GM19035 (cell line): ENCODE measurements around the gene GATA2.
A peak's percentile ranks its signal among the peaks of the same experiment; 100 is the strongest.

Source experiments
- ATAC-seq: cut with Tn5 transposase; IDR thresholded peaks from one replicate; pipeline ENCODE4 v1.9.1; 2021; ENCODE audit not compliant: unreplicated experiment

Gene GATA2

GRCh38 chr3:128458746-128459460 is 34.1 kb downstream of the GATA2 start:
- ATAC-seq = no peak

- no peak for ATAC-seq
These were observed 35.1 kb downstream of the GATA2 start for GRCh38 chr3:128457937-128458336.

DNA sequence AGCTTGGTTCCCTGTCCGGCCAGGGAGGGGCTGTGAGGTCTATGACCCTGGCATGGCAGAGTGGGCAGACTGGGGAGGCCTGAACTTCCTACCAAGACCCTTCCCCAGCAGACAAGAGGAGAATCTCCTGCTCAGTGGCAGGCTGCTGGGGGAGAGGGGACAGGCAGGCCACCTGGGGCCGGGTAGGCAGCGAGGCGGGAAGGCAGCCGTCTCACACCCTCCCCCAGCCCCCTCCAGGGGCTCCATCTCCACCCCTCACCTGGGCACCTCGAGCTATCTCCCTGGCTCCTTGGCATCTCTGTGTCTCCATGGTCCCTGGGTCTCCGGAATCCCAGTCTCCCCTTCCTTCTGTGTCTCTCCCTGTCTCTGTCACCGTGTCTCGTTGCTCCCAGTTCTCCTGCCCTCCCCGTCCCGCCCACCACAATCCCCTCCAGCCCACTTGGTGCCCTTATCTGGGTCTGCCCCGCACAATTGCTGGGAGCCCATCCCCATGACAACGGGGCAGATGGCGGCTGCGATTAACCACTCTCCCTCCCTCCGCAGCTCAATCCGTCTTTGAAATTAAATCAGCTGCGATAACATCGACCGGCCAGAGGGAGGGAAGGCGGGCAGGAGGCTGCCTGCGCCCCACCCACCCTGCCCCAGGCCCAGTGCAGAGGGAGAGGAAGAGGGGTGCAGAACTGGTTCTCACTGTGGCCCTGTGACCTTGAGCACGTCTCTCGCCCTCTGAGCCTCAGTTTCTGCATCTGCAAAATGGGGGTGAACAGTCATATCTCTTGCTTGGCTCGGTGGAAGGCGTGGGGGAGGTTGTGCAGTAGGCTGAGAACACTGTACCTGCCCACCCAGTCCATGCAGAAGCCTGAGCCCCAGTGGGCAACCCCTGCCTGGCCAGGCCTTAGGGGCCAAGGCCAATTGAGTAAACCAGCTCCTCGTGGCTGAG is 36.0 kb downstream of the GATA2 start:
- no peak for ATAC-seq

DNA sequence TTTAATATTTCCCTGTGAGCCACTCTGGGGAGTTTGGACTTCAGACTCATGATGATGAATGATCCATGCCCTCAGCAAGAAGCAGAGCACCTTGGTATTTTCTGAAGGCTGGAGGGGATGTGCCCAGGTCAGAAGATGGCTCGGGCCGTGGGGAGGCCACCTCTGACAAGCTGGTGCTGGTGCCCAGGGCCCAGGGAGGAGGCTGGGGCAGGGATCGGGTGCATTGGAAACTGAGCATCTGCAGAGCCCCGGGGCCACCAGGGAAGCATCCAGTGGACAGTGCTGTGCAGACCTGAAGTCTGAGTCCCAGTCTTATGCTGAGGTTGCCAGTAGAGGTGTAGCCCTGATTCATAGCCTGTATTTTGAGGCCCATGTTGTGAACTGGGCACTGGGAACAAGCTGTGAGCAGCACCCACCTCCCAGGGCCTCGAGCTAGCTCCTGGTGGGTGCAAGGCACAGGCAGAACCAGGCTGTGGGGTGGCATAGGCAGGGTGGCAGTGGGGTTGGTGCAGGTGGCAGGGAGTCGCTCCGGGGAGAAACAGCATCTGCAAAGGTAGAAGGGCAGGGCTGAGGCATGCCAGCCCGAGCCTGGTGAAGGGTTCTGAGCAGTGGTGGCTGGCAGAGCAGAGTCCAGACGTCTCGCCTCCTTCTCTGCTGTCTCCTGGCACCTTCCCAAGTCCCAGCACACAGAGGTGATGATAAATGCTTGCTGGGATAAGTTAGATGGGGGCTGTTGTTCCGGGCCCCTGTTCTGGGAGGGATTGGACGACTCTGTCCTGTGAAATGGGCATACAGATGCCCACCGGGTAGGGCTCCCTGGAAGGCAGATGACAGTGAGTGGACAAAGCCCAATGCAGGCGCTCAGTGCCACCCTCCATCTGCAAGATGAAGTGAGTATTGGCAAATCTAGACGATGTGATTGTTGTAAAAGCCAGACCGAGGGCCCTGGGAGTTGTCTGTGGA is 36.9 kb downstream of the GATA2 start:
- no peak for ATAC-seq

DNA sequence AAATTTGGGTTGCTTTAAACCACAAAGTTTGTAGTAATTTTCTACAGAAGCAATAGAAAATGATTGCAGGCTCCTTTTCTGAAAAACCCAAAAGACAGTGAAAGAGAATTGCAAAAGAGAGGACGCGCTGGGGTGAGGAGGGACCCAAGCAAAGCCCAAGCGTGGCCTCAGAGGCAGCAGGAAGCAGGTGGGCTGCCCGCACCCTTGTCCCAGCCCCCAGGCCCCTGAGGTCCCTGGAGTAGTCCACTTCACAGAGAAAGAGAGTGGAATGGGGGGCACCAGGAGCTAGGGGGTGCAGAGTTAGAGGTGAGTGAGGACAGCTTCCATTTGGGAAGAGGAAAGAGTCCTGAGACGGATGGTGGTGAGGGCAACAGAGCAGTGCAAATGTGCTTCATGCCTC is 37.9 kb downstream of the GATA2 start:
- no peak for ATAC-seq

GRCh38 chr3:128454310-128454618 is 38.7 kb downstream of the GATA2 start:
- no peak for ATAC-seq

DNA sequence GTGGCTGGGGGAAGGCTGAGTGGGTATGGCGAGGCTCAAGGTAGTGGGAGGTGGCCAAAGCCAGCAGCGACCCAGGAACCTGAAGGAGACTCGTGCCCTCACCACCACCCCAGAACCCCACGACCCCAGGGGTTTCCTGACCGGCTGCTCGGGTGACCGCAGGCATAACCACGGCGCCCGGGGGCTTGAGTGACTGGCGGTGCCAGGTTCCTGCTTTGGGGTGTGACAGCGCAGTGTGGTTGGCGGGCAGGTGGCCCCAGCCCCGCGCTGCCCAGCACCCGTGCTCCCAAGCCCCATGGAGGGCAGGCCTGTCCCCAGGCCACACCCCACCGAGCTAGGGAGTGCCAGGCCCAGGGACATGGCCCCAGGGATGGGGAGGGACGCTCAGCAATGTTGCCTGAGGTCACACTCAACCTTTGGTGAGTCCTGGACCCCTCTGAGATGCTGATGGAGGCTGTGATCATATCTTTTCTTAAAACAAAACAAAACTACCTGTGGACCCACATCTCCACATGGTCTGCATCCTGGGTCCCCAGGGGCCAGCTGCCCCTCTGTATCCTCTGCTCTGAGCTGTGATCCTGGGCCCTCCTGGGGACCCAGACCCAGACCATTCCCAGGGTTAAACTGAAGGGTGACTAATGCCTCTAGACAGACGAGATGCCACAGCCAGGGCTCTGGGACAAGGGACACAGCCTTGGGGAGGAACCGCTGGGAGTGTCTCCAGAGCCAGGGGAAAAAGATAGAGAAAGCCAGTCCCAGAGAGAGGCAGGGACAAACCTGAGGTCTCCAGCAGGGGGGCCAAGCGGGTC is 39.3 kb downstream of the GATA2 start:
- no peak for ATAC-seq

GRCh38 chr3:128452678-128453275 is 40.2 kb downstream of the GATA2 start:
- no peak for ATAC-seq

GRCh38 chr3:128452120-128452519 is 40.9 kb downstream of the GATA2 start:
- no peak for ATAC-seq

DNA sequence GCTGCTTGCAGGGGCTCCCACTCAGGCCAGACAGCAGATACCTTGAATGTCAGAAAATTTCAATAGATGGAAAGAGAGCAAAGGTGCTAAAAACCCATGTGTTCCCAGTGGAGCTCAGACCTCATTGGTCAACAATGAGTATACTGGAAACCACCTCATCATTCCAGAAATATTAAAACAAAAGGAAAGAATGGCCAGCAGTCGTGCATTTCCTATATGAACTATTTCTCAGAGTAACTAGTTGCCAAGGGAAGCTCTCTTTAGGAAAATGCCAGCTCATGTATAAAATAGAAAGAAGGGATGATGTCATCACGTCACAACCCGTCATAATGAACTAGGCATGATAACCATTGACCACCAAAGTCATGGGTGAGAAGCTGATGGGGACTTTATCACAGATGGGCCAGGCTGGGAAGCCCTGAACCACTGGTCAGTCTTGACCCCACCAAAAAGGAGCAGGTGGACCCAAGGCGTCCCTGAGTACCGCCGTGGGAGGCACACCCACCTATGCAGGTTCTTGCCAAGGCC is 43.8 kb downstream of the GATA2 start:
- no peak for ATAC-seq

DNA sequence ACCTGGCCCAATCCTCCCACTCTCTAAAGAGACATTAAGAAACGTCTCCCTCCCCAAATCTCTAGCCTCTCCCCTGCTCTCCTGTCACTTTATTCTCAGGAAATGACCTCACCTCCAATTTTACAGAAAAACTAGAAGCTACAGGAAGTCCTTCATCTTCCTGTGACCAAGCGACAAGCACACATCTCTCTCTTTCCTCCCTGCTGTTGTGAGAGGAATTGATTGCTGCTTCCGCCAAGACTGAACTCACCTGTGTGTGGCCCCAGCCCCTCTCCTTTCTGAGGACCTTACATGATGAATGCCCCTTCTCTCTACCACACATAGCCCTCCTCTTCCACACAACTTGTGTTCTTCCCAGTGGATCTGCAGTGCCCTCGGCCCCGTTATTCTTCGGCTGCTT is 44.5 kb downstream of the GATA2 start:
- ATAC-seq = no peak

- peak; percentile 58 for ATAC-seq
These were observed 45.4 kb downstream of the GATA2 start for GRCh38 chr3:128447561-128448013.

DNA sequence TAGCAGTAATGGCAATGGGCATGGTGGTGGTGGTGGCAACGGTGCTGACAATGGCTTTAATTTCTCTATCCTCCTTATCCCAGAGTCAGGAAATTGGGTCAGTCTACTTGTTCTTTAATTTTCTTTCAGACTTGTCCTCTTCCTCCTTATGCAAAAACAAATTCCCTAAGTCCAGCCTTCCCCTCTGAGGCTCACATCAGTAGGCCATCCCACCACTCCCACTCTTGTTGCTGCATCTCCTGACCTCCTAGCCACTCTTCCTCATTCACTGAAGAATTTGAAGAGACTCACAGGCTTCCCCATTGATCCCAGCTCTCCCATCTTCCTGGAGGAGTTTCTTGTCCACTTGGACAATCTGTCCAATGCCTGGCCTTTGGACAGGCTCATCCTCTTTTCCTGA is 46.2 kb downstream of the GATA2 start:
- ATAC-seq = no peak

DNA sequence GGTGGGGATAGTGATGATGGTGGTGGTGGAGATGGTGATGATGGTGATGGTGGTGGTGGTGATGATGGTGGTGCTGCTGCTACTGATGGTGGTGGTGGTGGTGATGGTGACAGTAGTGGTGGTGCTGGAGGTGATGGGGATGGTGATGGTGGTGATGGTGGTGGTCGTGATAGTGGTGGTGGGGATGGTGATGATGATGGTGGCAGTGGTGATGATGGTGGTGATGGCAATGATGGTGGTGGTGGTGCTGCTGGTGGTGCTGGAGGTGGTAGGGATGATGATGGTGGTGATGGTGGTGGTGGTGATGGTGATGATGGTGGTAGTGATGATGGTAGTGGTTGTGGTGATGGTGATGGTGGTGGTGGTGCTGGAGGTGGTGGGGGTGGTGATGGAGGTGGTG is 47.6 kb downstream of the GATA2 start:
- no peak for ATAC-seq

- ATAC-seq = no peak
These were observed 49.2 kb downstream of the GATA2 start for GRCh38 chr3:128443771-128444170.

DNA sequence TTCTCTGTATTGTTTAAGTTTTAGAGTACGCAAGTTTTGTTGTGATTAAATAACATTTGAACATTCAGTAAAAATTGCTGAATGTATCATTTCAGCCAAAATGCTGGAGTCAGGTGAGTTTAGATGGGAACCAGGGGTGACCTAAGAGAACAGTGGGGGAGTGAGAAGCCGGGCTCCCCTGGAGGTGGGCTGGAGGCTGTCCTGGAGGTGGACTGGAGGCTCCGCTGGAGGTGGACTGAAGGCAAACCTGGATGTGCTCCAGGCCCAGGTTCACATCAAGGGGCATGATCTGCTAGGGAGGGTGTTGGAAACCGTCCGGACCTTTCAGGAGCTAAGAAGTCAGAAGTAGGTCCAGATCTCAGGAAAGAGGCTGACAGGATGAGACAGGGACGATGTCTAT is 50.1 kb downstream of the GATA2 start:
- no peak for ATAC-seq

- no peak for ATAC-seq
These were observed 50.9 kb downstream of the GATA2 start for GRCh38 chr3:128442070-128442469.

DNA sequence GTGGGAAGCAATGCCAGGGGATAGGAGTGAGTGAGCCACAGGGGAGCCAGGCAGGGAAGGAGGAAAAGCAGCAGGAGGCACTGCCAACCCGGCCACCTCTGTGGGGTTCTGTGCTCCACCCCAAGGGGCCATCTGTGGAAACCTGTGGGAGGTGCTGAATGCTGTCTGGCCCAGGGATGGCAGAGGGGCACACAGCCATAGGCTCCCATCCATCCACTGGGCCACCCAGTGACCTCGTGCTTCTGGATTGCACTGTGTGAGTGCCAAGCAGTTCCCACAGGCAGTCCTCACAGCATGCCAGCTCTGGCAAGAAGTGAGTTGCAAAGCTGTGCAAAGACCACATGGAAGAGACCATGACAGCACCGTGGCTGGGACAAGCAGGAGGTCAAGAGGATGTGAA is 53.8 kb downstream of the GATA2 start:
- no peak for ATAC-seq

DNA sequence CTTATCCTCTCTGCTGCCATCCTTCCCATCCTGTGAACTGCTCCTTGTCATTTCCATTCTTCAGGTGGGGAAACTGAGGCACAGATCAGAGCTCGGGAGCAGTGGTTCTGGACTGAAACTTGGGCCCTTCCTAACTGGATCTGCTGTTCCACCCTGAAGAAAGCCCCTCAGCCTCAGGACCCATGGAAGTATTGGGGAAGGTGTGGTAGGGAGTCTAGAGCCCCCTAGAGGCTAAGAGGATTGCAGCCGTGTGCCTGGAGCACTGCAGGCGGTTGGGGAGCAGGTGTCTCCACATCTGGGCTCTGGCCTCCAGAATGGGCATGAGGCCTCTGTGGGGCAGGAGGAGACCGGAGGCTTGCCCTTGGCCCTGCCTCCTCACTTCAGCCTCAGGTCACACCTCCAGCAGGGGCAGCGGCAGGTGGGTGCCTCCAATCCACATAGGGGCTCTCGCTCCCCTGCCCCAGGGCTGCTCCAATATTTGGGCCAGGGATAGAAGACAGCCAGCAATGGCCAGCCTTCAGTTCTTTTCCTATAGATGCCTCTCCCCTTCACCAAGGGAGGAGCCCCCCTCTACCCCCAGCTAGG is 54.4 kb downstream of the GATA2 start:
- ATAC-seq = no peak
